ENCODE measurements around the gene SRPK2.

- TF ChIP-seq CTCF (IDR thresholded peaks at IDR 0.05) (no peak), POLR2A (IDR thresholded peaks at IDR 0.05) (no peak), POLR2AphosphoS5 (IDR thresholded peaks at IDR 0.05; ENCODE audit: insufficient read depth in 1 of 2, low read depth in 1 of 2) (no peak)
Measured at GRCh38 chr7:105073143-105073542, 315.6 kb downstream of the SRPK2 start.
